ENCODE results near the gene TMEM245. TPM values are rescaled to one million over a fixed set of nuclear protein-coding genes. Genes with fewer than 3 reads are reported as not detected.

The TMEM245 gene
- total RNA-seq, 1 experiment from 2014 or later = 34.8 TPM

- H3K9ac ChIP-seq (ENCODE audit: low read length) = no peak overlapping the region
- H3K9me3 ChIP-seq (ENCODE audit: control insufficient read depth in 1 of 2, insufficient read depth in 1 of 2, low read depth in 1 of 2, low read length in 2 of 2) = no peaks in the 10 kb centered on the region
- H3K4me3 ChIP-seq (replicated peaks in 1 of 2; ENCODE audit: low read depth in 1 of 2, low read length in 2 of 2) = no peak overlapping the region
- H3K4me1 ChIP-seq (ENCODE audit: control insufficient read depth in 1 of 2, insufficient read depth in 2 of 2, low read length in 2 of 2) = peaks cover 19 to 20% of the 10 kb centered on the region in 2 experiments
- H3K27ac ChIP-seq (ENCODE audit: low read depth, low read length) = no peak overlapping the region
- no peaks in the 10 kb centered on the region for H3K27me3 ChIP-seq (ENCODE audit: insufficient read depth, low read length)
- H3K79me2 ChIP-seq (ENCODE audit: insufficient read depth, low read length) = no peaks in the 10 kb centered on the region
- H3K4me2 ChIP-seq (ENCODE audit: low read length) = no peak overlapping the region
- H3K9me2 ChIP-seq (ENCODE audit: insufficient read depth) = no peaks in the 10 kb centered on the region
- no peaks in the 10 kb centered on the region for H4K20me1 ChIP-seq (ENCODE audit: insufficient read depth)
- ATAC-seq (no peak), DNase-seq (ENCODE audit: low read depth, low spot score) (no peak)
- intact Hi-C loops (cut with micrococcal nuclease) = no loop called here
- TF ChIP-seq CEBPB (IDR thresholded peaks at IDR 0.05; ENCODE audit: low read depth) (no peak), EZH2 (IDR thresholded peaks at IDR 0.05) (no peak), EZH2phosphoT487 (IDR thresholded peaks at IDR 0.05; ENCODE audit: borderline replicate concordance) (no peak), MAX (IDR thresholded peaks at IDR 0.05) (no peak), CTCF (IDR thresholded peaks at IDR 0.05 in 2 of 3, conservative IDR thresholded peaks at IDR 0.05 in 1 of 3; ENCODE audit: borderline replicate concordance in 1 of 3, insufficient read depth in 1 of 3, low read depth in 2 of 3, low read length in 2 of 3) (no peak), POLR2AphosphoS5 (IDR thresholded peaks at IDR 0.05; ENCODE audit: low read depth, low read length) (no peak), FOSL1 (IDR thresholded peaks at IDR 0.05; ENCODE audit: low read depth) (no peak), ATF3 (IDR thresholded peaks at IDR 0.05) (no peak), SRF (IDR thresholded peaks at IDR 0.05; ENCODE audit: low read depth) (no peak), RAD21 (IDR thresholded peaks at IDR 0.05; ENCODE audit: low read depth) (no peak), ZNF274 (IDR thresholded peaks at IDR 0.05; ENCODE audit: low read depth, low read length) (no peak), EGR1 (IDR thresholded peaks at IDR 0.05; ENCODE audit: low read depth) (no peak)
- BruUV-seq (replicated peaks) = no TSS peak
- H3K36me3 ChIP-seq (ENCODE audit: control insufficient read depth in 1 of 2, insufficient read depth in 2 of 2, low read length in 2 of 2) = peaks cover 5 to 6% of the 10 kb centered on the region in 2 experiments; a peak in 2 of 4 replicates
- ChIA-PET RAD21 (ENCODE audit: low non-redundant PET in 1 of 2, low total read pairs in 2 of 2, uncharacterized antibody in 2 of 2, unreplicated experiment in 2 of 2) (no interaction called here), CTCF (no interaction called here), POLR2A (no interaction called here)
- no peak overlapping the region for H2AFZ ChIP-seq (ENCODE audit: low read depth, low read length, poor library complexity, severe bottlenecking)
Measured at GRCh38 chr9:109031241-109031640, 88.5 kb downstream of the TMEM245 start.
